GM21360 (cell line): ENCODE measurements around the gene GMIP.
A peak's percentile ranks its signal among the peaks of the same experiment; 100 is the strongest.
"Not testable (repeated sequence)": the region's sequence is repeated elsewhere in the genome, so short reads cannot be mapped to it uniquely, and the experiment has no call there.

ENCODE experiments used
- ATAC-seq: cut with Tn5 transposase; IDR thresholded peaks from one replicate; pipeline ENCODE4 v1.9.1; 2021; ENCODE audit warnings: mild to moderate bottlenecking, moderate library complexity; ENCODE audit not compliant: unreplicated experiment

The GMIP gene

GRCh38 chr19:19610376-19611202, 32.9 kb downstream of the GMIP start:
- ATAC-seq: no peak

DNA sequence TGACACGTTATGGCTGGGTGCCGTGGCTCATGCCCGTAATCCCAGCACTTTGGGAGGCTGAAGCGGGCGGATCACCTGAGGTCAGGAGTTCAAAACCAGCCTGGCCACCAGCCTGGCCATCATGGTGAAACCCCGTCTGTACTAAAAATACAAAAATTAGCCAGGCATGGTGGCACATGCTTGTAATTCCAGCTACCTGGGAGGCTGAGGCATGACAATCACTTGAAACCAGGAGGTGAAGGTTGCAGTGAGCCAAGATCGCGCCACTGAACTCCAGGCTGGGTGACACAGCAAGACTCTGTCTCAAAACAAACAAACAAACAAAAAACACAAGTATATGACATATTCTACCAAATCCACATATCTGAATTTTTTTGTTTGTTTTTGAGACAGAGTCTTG, 36.8 kb downstream of the GMIP start:
- not testable (repeated sequence) for ATAC-seq

- ATAC-seq: no peak
Observed at GRCh38 chr19:19606021-19606420, 37.4 kb downstream of the GMIP start.

DNA sequence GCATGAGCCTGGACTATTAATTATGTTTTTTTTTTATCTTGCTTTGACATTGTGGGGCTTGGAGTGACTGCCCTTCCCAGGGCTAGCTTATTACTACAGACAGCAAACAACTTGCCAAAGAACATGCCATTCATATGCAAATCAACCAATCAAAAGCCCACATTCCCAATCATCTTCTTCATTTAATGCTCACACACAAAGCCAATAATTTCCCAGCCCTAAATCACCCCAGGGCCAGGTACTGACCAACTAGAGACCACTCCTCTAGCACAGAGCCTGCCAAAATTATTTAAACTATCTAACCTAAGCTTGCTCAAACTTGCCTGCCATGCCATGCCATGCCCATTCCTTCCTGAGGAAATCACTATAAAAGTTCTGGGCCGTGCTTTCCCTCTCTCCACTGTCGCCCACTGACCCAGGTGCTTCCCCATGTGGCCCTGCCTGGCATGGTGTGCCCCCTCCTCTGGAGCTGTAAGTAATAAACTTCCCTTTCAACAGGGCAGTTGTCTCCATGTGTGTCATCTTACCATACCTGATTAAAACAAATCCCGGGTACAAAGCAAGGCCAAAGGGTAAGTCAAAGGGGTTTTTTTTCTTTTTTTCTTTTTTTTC, 40.6 kb downstream of the GMIP start:
- ATAC-seq: no peak

- ATAC-seq: no peak
Observed at GRCh38 chr19:19602136-19602712, 41.2 kb downstream of the GMIP start.

DNA sequence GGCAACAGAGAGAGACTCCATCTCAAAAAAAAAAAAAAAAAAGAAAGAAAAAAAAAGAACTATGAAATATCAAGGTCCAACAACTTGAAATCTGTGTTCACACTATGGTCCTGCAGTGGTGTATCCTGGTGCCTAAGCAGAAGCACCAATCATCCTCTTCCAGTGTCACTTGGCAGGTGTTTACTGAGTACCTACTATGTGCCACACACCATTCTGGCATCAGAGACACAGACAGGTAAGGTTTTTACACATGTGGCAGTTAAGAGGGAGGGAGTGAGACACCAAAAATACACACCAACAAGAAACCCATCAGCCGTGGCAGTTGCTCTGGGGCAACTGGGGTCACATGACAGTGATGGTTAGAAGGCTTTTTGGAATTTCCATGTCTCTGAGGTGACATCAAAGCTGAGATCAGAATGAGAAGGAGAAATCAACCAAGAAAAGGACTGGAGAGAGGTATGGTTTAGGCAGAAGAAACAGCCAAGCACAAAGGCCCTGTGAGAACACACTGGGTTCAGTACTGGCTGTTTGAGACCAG, 42.6 kb downstream of the GMIP start:
- no peak for ATAC-seq

DNA sequence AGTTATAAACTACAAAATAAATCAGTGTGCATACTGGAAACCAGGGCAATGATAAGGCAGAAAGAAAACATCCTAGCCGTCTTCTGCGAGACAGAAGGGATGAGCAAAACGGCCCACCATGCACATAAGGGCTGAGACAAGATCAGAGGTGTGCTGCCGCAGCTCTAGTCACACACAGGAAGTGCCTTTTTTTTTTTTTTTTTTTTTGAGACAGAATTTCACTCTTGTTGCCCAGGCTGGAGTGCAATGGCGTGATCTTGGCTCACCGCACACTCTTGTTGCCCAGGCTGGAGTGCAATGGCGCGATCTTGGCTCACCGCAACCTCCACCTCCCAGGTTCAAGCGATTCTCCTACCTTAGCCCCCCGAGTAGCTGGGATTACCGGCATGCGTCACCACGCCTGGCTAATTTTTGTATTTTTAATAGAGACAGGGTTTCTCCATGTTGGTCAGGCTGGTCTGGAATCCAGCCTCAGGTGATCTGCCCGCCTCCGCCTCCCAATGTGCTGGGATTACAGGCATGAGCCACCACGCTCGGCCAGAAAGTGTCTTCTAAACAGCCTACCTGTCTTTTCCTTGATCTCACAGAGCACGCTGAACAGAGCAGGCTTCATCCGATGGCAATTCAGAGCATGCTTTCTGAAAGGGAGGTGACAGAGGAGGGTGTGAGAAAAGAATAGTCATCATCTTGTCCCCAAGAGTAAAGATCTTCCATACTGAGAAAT, 44.6 kb downstream of the GMIP start:
- ATAC-seq: not testable (repeated sequence)

DNA sequence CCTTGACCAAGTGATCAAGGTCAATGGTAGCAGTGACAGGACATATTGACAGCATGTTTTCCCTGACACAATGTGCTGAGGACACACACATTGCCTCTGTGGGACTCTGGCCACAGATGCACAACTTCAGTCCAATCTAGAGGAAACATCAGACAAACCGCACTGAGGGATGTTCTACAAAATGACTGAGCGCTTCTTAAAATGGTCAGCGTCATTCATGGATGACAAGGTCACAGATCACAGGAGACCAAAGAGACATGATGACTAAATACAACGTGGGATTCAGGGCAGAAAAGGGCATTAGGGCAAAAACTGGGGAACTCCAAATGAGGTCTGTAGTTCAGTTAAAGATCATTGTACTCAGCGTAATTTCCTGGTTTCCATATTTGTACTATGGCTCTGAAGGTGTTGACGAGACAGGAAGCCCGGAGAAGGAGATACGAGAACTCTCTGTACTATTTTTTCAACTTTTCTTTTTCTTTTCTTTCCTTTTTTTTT, 45.6 kb downstream of the GMIP start:
- ATAC-seq: peak; percentile 57

- ATAC-seq: no peak
Observed at GRCh38 chr19:19595171-19595701, 48.2 kb downstream of the GMIP start.

DNA sequence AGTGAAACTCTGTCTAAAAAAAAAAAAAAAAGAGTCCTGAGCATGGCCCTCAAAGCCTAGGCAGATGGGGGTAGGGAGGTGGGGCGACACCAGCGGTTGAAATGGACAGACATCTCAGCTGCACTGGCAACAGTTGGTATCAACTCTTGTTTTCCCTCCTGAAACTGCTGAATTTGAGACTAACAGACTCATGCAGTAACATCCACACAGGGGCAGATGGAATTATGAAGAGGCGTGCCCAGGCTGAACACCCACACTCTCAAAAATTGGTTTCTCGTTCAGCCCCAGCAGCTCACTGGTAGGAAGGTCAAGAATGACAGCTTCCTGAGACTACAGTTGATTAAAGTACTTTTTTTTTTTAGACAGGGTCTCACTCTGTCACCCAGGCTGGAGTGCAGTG, 49.1 kb downstream of the GMIP start:
- no peak for ATAC-seq

DNA sequence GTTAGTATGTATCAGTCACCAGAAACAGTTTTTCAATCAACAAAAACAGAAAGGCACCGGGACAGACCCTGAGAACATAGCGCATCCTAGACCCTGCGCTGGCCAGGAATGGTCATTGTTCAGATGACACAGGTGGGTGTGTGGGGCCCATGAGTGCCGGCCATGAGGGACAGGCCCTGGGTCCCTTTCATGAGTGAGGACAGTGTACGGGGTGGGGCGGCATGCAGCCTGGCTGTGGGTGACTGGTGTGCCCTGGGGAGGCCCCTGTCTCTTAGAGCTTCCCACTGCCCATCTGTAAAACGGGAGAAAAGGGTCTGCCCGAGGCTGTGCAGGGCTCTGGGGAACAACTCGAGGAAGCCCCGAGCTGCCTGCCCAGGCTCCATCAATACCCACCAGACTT, 50.8 kb downstream of the GMIP start:
- ATAC-seq: no peak

GRCh38 chr19:19591133-19591825, 52.2 kb downstream of the GMIP start:
- peak; percentile 63 for ATAC-seq

DNA sequence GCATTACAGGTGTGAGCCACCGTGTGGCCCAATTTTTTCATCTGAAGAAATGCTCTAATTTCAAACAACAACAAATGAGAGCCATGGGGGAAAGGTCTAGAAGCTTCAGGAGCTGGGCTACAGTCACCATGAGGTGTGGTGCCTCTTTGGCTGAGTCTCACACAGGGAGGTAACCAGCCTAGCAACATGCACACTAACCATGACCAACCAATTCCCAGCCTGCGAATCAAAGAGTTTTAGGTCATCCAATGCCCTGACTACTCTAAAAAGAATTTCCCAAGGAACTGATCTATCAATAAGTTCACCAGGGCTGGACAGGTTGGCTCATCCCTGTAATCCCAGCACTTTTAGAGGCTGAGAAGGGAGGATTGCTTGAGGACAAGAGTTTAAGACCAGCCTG, 54.9 kb downstream of the GMIP start:
- ATAC-seq: no peak

- ATAC-seq: no peak
Observed at GRCh38 chr19:19587771-19588170, 55.7 kb downstream of the GMIP start.

DNA sequence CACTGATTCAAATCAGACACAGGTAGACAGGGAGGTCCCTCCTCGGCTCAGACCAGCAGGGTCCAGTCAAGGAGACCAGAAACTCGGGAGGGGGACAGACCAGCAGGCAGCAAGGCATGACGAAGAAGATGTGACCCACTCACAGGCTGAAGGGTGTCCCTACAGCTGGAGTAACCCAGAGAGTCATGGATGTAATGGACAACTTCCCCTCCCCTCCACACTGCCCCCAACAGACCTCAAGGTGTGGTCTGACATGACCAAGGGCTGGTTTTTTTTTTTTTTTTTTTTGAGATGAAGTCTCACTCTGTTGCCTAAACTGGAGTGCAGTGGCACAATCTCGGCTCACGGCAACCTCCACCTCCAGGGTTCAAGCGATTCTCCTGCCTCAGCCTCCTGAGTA, 59.1 kb downstream of the GMIP start:
- no peak for ATAC-seq

DNA sequence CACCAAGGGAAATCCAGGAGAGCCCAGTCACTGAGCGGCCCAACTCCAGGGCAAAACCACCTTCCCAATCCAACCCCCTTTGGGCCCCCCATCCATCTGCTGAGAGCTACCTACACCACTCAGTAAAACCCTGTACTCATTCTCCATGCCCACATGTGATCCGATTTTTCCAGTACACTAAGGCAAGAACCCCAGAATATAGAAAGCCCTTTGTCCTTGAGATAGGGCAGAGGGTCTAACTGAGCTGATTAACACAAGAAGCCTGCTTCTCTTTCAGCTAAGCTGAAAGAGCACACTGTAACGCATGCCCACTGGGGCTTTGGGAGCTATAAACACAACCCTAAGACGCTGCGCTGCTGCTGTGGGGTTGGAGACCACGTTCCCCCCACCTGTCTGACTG, 61.0 kb downstream of the GMIP start:
- no peak for ATAC-seq

DNA sequence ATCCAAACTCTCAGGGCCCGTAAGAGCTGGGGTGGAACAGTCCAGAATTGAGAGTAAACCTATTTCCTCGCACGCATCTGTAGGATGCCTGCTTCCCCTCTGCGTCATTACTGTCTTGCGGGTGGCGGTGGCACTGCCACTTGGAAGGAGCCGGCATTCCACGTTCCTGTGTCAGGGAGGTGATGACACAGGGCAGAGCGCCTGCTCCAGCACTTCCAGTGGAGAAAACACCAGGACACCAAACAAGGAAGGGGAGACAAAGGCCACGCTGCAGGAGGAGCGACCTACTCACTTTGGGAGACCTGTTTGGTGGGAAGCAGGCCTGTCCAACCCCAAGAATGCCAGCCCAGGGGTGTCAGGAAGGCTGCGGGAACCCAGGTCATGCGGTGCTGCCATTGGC, 62.1 kb downstream of the GMIP start:
- ATAC-seq: no peak

DNA sequence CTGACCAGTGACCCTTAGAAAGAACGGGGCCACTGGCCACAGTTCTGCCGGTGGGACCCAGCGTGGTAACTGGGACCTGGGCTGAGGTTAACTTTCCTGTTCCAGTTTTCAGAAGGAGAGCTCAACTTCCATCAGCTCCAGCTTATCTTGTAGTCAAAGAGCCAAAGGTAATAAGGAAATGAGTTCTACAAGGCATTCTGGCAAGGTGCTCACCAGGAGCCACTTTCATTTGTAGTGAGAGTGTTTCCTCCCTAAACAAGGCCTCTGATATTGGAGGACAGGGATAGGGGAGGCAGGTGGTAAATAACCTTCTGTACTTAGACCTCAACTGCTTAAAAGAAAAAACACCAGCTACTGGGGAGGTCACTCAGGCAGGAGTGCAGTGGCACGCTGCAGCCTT, 63.0 kb downstream of the GMIP start:
- no peak for ATAC-seq

- no peak for ATAC-seq
Observed at GRCh38 chr19:19579533-19580361, 63.7 kb downstream of the GMIP start.
